Glomerular endothelial cell (primary cell): ENCODE data around the gene ITIH4. TPM values are rescaled to one million over a fixed set of nuclear protein-coding genes. Genes with fewer than 3 reads are reported as not detected.

Experiments used
- DNase-seq: peaks from one replicate; pipeline ENCODE4 v3.0.0-alpha.2; 2011; ENCODE audit warnings: low read depth, low spot score; ENCODE audit errors: extremely low read depth
- total RNA-seq: library from RNA; depleted of rRNA; stranded (reverse); fragments of >200 nt; gene quantifications from 2 replicates; pipeline ENCODE4 v1.2.3, GENCODE V29; 2015

Gene ITIH4
- total RNA-seq, 1 donor from 2014 or later: 0.29 TPM

- DNase-seq: no peak
These were observed 25.0 kb downstream of the ITIH4 start for GRCh38 chr3:52805270-52806039.

DNA sequence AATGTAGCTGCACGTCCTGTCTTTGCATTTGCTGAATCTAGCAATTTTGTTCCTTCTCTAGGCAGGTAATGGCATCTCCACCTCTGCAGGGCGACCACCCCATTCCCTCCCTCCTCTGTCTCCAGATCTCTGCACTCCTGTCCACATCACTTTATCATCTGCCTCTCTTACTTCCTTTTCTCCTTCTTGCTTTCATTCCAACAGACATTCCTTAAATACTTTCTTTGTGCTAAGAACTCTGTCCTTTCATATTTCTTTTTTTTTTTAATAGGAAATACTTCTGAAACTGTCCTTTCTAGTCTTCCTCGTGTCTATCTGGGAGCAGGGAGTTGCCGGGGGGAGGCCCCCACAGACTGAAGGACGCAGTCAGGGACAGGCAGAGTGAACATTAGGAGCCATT, 28.6 kb downstream of the ITIH4 start:
- no peak for DNase-seq

GRCh38 chr3:52800079-52800478, 30.4 kb downstream of the ITIH4 start:
- no peak for DNase-seq

DNA sequence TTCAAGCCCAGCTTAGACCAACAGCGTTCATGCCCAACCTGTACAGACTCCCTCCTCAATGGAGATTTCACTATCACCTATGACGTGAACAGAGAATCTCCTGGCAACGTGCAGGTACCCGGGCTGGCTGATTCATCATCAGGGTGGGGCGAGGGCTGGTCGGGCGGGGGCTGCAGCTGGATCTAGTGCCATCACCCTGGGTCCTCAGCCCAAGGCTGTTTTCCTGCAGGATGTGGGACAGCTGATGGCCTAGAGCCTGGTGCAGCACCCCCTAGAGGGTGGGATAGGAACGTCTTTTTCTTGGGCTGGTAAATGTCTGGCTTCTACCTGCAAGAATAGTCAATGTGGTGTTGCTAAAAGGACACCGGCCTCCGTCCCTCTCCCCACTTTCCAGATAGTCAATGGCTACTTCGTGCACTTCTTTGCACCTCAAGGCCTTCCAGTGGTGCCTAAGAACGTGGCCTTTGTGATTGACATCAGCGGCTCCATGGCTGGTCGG, 31.4 kb downstream of the ITIH4 start:
- peak; percentile 9 for DNase-seq

DNA sequence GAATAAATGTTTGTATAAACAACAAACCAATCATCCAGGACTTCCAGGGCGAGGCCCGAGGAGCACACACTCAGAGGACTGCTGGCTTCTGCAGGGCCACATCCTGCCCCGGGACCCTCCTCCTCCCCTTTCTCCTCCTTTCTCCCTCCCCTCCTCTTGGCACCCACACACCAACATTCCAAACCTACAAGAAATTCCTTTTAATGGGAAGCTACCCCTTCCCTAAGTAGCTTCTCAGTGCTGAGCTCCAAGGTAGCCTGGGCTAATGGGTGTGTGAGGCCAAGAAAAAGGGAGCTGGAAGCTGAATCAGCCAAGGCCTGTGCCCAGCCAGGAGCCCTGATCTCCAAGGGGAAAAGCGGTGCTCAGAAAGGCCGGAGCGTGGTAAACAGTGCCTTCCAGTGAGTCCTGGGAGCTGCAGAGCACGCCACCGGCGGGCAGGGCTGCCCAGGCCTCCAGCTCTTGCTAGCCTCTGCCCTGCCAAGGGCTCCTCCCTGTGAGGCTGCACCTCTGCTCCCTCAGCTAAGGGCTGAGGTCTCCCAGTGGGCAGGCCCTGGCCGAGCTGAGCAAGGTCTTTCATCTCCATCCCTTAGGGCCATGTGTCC, 32.0 kb downstream of the ITIH4 start:
- no peak for DNase-seq

DNA sequence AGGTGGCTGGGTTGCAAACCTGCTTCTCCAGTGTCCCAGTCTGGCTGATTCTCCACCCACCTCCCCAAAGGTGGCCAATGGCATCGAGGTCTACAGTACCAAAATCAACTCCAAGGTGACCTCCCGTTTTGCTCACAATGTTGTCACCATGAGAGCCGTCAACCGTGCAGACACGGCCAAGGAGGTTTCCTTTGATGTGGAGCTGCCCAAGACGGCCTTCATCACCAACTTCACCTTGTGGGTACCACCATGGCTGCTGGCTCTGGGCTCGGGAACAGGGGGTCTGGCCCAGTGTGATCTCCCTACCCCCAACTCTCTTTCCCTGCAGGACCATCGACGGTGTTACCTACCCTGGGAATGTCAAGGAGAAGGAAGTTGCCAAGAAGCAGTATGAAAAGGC, 34.1 kb downstream of the ITIH4 start:
- DNase-seq: no peak

GRCh38 chr3:52795298-52795900, 35.1 kb downstream of the ITIH4 start:
- DNase-seq: no peak

DNA sequence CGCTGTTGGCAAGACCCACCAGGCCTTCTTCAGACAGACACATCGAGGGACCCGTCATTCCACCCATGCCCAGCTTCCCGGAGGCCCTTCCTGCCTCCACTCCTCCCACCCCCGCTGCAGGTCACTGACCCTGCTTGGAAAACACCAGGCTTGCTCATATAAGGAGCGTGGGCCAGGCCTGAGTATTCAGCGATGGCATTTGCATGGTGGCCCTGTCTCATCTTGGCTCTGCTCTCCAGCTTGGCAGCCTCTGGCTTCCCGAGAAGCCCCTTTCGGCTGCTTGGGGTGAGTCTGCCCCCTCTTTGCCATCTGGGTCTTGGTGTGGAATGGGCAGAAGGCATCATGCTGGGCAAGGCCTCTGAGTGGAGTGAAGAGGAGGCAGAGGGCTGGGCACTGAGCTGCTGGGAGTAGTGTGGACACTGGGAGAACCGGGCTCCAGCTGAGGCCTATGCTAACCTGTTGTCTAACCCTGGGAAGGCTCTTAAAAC, 35.8 kb downstream of the ITIH4 start, which contains the start of gene ITIH3:
Gene ITIH3 (plus strand): TSS at position 185 of the 488 bp plus-strand sequence. CDS start 8 bp downstream, at position 193.
- no peak for DNase-seq

GRCh38 chr3:52793702-52794611, 36.5 kb downstream of the ITIH4 start:
- DNase-seq: no peak

DNA sequence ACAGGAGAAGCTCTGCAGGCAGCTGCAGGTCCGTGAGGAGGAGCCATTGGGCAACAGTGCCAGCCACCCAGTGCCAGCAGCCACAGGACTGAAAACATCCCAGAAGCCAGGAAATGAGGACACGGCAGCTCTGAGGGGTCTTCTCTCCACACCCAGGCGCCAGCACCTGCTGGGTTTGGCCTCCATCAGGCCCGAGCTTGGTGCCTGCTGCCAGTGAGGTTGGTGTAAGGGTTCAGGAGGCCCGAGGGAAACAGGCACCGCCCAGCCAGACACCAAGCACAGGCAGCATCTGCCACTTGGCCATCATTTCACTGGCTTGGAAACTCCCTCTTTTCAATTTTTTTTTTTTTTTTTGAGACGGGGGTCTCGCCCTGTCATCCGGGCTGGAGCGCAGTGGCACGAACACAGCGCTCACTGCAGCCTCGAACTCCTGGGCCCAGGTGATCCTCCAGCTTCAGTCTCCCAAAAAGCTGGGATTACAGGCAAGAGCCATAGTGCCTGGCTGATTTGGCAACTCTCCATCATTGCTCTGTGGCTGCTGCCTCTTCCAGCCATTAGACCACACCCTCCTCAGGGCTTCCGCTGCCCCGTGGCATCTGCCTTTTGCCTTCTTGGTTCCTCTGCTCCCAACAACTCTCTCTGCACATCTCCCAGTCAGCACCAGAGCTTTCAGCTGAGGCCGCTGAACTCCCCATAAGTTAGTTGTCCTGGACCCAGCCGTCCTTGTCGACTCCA, 37.3 kb downstream of the ITIH4 start:
- no peak for DNase-seq

GRCh38 chr3:52792413-52792812, 38.1 kb downstream of the ITIH4 start:
- no peak for DNase-seq

- no peak for DNase-seq
These were observed 38.5 kb downstream of the ITIH4 start for GRCh38 chr3:52791928-52792327.

GRCh38 chr3:52791366-52791765, 39.1 kb downstream of the ITIH4 start:
- DNase-seq: no peak

GRCh38 chr3:52790741-52791140, 39.7 kb downstream of the ITIH4 start:
- DNase-seq: no peak

- no peak for DNase-seq
These were observed 40.1 kb downstream of the ITIH4 start for GRCh38 chr3:52790337-52790736.

DNA sequence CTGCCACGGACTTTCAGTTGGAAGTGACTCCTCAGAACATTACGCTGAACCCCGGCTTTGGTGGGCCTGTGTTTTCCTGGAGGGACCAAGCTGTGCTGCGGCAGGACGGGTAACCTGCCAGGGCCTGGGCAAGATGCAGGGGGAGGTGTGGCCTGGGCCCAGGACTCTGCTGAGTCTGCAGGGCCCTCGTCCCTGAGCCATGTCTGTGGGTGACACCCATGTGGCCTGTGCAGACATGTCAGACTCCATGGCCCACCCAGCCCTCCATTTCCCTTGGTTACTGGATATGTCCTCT, 40.8 kb downstream of the ITIH4 start:
- no peak for DNase-seq

DNA sequence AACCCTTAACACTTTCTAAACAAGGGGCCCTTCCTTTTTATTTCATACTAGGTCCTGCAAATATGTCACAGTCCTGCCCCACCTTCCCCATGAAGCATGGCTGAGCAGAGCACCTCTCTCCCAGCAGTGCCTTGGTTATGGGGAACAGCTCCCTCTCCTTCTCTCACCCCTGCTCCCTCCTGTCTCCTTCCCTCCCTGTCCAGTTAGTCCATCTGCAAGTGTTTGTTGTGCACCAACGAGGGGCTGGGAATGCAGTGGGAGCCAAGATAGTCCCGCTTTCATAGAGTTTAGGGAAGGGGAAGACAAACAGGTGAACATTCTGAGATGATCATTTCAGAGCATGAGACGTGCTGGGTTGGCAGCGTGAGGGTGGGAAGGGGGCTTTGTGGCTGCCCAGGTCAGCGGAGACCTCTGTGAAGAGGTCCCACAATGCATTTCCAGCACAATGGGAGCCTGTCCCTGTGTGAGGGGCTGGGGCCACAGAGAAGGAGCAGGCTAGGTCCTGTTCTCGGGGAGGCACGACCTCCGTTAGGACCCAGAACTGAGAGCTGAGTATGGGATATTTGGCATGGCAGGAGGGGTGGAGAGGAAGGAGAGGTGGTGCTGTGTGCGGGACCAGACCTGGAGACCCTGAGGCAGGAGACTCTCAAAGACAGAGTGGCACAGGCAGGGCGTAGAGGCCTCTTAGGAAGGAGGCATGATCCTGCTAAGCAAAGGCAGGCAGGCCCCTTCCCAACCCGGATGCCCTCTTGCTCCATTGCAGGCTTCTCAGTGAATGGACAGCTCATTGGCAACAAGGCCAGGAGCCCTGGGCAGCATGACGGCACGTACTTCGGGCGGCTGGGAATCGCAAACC, 41.4 kb downstream of the ITIH4 start:
- no peak for DNase-seq

GRCh38 chr3:52787672-52788625, 42.5 kb downstream of the ITIH4 start:
- no peak for DNase-seq
